HepG2 (cell line): ENCODE data around the gene CAMK1D.

ENCODE experiments used
- EP300 ChIP-seq, 3 experiments: sonication (generic) in 1 of 3; formaldehyde crosslinking in 1 of 3; IDR thresholded peaks; 2 replicates each; pipeline versions ENCODE4 v1.5.1 to v1.6.1; 2011 to 2020; ENCODE audit warnings: low read depth in 2 of 3, low read length in 2 of 3, borderline replicate concordance in 1 of 3, improper control_type of control experiment in 1 of 3, mild to moderate bottlenecking in 1 of 3, missing genetic modification reagents in 1 of 3, moderate library complexity in 1 of 3
- GLI4 ChIP-seq: sonication (generic); formaldehyde crosslinking; IDR thresholded peaks from 2 replicates; pipeline ENCODE4 v1.5.1; 2020; ENCODE audit warnings: missing genetic modification reagents, mild to moderate bottlenecking, moderate library complexity, borderline replicate concordance
- POLR2A ChIP-seq, 2 experiments: IDR thresholded peaks; 2 replicates each; pipeline ENCODE4 v1.6.1; 2011; ENCODE audit warnings: low read depth in 2 of 2, low read length in 2 of 2, mild to moderate bottlenecking in 1 of 2, moderate library complexity in 1 of 2; ENCODE audit not compliant: insufficient read depth in 1 of 2

DNA sequence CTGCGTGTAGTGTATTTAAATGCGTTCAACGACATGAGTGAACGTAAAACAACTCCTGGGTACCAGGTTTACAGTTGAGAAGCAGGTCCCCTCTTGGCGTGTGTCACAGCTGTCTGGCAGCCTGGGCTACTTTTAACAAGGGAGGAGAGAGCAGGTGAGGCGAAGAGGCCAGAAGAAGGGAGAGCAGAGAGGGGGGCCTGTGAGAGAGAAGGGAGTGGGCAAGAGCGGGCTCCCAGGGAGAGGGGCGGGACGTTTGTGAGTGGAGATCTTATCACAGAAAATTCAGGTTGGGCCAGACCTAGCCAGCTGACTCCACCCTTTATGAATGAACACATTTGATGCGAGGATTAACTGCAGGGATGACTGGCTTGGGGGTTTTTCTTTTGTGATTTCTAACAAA is 154.0 kb downstream of the CAMK1D start:
- no peak for TF ChIP-seq EP300 (IDR thresholded peaks at IDR 0.05; ENCODE audit: low read depth in 2 of 2, low read length in 2 of 2)
- no peak for TF ChIP-seq EP300 (CRISPR knock-in tag; IDR thresholded peaks at IDR 0.05; ENCODE audit: borderline replicate concordance)
- no peak for TF ChIP-seq GLI4
- no peak for TF ChIP-seq POLR2A (IDR thresholded peaks at IDR 0.05; ENCODE audit: insufficient read depth in 1 of 2, low read depth in 2 of 2, low read length in 2 of 2)
